ENCODE results near the gene ANKS3.

- TF ChIP-seq CTCF (conservative IDR thresholded peaks at IDR 0.05) = no peak
- TF ChIP-seq EZH2 (IDR thresholded peaks at IDR 0.05; ENCODE audit: low read depth) = no peak
Observed at GRCh38 chr16:4771646-4772045, 37.6 kb upstream of the ANKS3 start.
